ENCODE measurements around the gene MPIG6B.

MPIG6B gene

DNA sequence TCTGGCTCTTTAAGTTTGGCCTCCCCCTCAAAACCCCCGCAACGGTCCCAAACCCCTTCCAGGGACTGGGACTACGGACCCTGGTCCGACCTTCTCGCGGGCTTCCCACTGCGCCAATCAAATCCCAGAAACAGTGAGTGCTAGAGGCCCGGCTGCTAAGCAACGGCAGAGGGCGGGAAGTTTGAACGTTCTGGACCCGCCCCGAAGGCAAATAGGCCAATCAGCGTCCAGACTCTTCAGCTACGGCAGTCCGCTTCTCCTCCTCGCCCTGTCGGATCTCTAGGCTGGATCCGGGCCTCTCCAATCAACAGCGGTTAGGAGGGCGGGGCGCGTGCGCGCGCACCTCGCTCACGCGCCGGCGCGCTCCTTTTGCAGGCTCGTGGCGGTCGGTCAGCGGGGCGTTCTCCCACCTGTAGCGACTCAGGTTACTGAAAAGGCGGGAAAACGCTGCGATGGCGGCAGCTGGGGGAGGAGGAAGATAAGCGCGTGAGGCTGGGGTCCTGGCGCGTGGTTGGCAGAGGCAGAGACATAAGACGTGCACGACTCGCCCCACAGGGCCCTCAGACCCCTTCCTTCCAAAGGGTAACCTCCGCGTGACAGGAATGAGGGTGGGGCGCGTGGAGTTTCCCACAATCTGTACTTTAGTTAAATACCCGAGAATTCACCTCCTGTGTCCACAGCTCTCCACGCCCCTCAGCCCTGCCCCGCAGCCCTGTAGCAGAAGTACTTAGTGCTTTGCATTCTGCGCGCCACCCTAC, 16.6 kb downstream of the MPIG6B start, which contains the start of gene MSH5:
Gene MSH5 (plus strand): TSS at position 367 of the 758 bp plus-strand sequence. CDS start 462 bp downstream, outside the sequence.
- peak; percentile 92 for DNase-seq

DNA sequence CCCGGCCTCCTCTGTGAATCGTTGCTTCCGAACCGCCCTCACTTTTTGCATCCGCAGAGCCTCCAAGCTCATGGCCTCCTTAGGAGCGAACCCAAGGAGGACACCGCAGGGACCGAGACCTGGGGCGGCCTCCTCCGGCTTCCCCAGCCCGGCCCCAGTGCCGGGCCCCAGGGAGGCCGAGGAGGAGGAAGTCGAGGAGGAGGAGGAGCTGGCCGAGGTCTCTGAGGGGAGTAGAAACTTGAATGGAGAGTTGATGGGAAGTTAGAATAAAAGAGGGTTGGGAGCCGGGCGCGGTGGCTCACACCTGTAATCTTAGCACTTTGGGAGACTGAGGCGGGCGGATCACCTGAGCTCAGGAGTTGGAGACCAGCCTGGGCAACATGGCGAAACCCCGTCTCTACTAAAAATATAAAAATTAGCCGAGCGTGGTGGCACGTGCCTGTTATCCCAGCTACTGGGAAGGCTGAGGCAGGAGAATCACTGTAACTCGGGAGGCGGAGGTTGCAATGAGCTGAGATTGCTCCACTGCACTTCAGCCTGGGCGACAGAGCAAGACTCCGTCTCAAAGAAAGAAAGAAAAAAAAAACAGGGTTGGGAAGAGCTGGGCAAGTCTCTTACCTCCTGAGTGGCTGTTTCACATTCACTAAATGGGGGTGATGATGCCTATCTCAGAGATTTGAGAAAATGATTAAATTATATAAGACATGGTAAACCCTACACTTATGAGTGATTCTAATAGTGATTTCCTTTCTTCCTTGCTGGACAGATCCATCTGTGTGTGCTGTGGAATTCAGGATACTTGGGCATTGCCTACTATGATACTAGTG, 17.4 kb downstream of the MPIG6B start:
- no peak for DNase-seq

DNA sequence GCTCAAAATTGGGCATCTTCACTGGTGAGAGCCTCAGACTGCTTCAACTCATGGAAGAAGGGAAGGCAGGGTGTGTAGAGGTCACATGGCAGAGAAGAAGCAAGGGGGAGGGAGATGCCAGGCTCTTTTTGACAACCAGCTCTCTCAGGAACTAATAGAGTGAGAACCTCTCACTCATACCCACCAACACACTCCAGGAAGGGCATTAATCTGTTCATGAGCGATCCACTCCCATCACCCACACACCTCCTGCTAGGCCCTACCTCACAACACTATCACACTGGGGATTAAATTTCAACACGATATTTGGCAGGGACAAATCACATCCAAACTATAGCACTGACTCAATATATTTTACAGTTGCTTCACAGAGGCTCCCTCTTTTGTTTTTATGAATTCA, 18.6 kb downstream of the MPIG6B start:
- DNase-seq = no peak

DNA sequence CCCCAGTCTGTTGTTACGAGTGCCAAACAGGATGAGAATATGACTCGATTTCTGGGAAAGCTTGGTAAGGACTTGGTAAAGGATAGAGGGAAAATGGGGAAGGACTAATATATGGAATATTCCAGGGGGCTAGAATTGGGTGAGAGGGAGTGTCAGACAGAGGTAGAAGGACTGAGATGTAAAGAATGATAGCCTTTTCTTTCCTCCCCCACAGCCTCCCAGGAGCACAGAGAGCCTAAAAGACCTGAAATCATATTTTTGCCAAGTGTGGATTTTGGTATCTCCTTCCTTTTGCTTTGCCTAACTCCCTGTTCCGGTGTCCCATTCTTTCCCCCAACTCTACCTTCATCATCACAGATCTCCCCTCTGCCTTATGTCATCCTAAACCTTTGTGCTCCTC, 19.7 kb downstream of the MPIG6B start:
- no peak for DNase-seq

DNA sequence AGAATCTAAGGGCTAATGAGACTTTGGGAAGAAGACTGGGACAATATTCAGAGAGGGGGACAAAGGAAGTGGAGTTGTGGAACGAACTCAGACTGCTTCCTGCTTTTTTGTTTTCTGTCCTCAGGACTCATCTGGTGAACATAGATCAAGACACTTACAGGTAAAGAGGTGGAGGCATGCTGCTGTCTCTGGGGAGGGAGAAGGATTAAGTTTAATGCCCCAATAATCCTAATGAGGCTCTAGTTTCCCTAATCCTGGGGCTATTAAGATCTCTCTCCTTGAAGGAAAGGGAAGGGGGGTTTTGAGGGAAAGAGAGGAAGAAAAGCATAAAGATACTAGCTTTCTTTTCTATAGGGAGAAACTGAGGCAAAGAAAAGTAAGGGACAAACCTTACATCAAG, 21.2 kb downstream of the MPIG6B start:
- DNase-seq = no peak

DNA sequence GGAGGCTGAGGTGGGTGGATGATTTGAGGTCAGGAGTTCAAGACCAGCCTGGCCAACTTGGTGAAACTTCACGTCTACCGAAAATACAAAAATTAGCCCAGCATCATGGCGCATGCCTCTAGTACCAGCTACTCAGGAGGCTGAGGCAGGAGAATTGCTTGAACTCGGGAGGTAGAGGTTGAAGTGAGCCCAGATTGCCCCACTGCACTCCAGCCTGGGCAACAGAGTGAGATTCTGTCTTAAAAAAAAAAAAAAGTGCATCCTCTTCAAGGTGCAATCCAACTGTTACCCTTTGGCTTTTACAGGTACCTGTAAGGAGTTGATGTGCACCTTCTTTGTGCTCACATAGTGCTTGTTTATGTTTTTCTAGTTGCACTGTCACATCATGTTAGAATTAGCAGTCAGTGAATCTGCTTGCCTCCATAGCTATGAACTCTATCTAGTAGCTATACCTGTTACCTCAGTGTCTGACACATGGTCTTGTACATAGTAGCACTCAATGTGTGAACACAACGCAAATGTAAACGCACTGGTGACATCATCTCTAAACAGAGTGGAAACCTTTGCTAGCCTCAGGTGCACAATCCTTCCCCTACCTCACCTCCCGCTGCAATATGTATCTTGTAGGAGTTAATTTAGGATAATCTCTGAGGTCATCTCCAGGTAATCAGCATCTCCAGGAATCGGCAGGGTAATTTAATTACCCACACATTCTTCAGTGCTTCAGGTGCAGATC, 26.3 kb downstream of the MPIG6B start:
- DNase-seq = no peak

DNA sequence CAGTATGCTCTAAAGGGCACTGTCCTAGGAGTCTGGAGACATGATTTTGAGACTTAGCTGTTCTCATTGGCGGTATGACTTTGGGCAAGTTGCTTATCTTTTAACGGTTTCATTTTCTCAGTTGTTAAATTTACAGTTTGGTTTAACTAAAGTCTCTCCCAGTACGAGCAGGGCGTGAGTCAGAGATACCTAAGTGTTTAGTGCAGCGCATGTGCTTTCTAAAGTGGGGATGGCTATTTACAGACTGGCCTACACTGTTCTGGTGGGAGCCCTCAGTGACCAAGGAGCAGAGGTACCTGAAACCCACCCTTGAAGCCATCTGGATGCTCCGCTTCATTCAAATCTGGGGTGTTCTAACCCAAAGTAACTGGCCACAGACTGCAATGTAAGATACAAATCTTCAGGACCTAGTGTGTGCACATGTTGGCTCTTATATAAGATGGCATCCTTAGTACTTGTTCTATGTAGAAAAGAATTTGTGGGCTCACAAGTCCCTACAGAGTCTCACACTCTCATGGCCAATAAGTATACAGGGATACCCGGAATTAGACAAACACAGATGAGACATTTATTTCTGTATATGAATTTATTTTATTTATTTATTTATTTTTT, 27.3 kb downstream of the MPIG6B start:
- DNase-seq = no peak

DNA sequence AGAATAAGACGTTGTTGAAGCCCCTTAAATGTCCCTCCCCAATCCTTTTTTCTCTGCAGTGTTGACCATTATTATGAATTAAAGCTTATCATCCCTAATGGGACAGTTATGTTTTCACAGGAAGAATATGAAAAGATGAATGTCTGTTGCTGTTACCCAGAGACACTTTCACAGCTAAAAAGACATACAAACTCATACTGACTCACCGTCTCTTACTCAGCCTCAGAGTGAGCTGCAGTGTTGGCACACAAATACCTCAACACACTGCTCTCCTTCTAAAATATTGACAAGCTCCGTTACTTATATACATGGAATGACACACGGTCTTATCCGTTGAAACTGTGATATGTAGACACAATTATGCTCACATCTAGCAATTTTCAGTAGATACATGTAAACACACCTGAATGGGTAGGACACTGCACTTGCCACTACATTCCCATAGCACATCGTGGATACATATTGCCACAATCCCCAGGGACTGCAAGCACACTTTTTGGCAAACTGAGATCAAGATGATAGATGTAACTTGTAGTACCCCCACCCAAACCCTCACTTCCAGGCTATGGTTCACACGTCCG, 29.7 kb downstream of the MPIG6B start:
- DNase-seq = no peak

DNA sequence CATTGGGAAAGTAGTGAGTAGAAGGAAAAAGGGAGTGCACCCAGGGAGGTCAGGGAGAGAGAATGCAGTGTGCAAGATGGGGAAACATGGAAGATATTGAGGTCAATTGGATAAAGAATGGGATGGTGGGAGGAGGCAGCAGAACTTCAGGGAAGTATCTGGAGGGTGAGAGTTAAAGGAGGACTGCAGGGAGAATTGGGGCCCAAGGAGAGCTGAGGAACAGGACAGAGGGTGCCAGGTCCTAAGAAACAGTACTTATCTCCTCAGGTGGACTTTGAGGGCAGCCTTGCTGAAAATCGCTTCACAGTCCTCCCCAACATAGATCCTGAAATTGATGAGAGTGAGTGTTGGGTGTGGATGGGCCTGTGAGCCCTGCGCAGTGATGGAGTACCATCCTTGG, 35.1 kb downstream of the MPIG6B start:
- no peak for DNase-seq

DNA sequence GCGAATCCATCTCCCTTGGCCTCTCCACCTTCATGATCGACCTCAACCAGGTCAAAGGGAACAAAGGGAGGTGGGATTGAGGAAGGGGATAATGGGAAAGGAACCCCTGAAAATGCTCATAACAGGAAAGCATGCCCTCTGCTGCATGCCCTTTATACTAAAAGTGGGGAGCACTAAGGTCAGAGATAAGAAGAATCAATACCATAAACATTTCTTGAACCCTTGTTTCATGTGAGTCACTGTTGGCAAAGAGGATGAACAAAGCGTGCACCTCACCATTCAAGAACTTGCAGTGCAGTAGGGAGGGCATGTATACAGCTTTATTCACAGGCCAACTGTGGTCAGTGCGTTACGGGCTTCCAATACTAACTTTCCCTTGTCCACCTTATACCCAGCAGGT, 37.6 kb downstream of the MPIG6B start:
- no peak for DNase-seq

DNA sequence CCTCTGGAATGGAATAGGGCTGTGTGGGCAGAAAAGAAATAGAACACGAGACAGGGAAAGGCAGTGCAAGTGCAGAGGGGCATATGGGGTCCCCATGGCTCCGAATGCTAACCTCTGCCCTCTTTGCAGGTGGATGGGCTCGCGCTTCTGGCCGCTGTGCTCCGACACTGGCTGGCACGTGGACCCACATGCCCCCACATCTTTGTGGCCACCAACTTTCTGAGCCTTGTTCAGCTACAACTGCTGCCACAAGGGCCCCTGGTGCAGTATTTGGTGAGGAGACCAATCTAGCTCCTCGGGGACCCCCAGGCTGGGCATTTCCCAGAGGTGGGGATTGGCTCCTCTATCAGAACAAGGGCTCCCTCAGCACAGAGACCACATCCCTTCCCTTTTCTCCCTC, 38.2 kb downstream of the MPIG6B start:
- no peak for DNase-seq

DNA sequence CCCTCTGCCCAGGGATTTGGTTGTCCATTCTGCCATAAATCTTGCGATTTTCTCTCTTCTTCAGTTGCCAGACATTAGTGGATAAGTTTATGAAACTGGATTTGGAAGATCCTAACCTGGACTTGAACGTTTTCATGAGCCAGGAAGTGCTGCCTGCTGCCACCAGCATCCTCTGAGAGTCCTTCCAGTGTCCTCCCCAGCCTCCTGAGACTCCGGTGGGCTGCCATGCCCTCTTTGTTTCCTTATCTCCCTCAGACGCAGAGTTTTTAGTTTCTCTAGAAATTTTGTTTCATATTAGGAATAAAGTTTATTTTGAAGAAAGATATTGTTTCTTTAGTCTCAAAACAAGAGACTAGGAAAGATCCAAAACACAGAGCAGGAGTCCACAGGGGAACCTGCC, 39.2 kb downstream of the MPIG6B start, which contains the start of gene SAPCD1:
Gene SAPCD1 (plus strand): TSS at position 301 of the 400 bp plus-strand sequence. CDS start 399 bp downstream, outside the sequence.
- DNase-seq = no peak

DNA sequence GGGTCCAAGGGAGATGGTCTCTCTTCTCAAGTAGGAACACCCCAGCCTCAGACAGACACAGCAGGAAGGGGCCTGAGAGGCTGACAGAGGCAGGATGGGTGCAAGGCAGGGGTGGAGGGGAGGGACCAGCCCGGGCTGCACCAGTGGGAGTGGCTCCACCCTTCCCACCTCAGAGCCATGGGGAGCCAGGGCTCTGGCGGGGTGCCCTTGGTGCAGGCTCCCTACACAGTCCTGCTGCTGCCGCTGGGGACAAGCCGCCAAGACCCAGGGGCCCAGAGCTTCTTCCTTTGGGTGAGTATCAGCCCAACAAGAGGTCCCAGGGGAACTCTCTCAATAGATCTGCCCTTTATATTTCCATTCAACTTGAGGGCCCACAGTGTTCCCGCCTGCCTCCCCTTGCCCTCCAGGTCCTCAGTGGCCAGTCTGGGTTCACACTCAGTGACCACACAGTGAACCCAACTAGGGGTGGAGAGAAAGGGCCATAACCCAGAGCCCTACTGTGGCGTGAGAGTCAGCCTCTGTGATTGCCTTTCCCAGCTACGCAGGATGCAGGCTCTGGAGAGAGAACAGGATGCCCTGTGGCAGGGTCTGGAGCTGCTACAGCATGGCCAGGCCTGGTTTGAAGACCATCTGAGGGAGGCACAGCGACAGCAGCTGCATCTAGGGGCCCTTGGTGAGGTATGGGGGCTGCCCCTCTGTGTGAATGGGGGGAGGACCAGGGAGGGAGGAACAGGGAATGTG, 39.9 kb downstream of the MPIG6B start:
- DNase-seq = no peak

DNA sequence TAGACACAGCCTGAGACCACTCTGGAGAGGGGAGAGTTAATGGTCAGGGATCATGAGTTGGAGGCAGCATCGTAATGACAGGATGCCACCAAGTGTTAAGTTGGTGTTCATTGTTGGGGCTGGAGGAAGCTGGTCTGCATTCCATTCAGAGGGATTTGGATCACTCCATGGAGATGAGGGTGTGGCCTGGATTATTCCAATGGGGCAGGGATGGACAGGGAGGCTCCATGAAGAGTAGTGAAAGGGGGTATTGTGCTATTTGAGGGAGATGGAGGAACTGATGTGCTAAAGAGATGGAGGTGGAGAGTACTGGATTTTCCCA, 40.4 kb downstream of the MPIG6B start:
- DNase-seq = no peak

DNA sequence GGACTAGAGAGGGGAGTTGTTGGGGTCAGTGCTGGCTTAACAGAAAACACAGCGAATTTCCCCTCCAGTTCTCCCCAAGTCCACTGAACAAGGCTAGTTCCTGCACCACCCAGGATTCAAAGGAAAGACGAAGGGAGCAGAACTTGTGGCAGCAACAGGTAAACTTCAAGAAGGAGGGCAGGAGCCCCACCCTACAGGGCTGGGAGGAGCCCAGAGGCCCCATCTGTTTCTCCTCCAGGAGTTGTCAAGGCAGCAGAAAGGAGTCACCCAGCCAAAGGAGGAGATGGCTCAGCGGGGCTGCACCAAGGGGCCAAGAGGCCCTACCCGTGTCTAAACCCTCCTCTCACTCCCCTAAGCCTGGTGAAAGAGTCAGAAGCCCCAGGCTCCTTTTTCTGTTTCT, 41.0 kb downstream of the MPIG6B start:
- DNase-seq = no peak

DNA sequence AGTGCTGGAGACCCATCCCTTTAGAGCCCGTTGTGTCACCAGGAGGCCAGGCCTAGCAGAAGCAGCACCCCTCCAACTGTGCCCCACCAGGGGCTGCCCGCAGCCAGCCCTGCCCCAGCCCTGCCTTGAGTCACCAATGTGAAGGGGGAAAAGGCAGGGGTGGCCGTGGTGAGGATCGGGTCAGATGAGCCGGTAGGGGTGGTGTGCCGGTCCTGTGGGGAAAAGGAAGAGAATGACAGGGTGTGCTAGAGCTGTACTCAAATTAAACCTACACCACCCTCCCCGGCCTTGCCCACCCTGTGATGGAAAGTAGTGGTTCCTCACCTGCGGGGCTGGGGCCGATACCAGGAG, 42.4 kb downstream of the MPIG6B start:
- DNase-seq = no peak

DNA sequence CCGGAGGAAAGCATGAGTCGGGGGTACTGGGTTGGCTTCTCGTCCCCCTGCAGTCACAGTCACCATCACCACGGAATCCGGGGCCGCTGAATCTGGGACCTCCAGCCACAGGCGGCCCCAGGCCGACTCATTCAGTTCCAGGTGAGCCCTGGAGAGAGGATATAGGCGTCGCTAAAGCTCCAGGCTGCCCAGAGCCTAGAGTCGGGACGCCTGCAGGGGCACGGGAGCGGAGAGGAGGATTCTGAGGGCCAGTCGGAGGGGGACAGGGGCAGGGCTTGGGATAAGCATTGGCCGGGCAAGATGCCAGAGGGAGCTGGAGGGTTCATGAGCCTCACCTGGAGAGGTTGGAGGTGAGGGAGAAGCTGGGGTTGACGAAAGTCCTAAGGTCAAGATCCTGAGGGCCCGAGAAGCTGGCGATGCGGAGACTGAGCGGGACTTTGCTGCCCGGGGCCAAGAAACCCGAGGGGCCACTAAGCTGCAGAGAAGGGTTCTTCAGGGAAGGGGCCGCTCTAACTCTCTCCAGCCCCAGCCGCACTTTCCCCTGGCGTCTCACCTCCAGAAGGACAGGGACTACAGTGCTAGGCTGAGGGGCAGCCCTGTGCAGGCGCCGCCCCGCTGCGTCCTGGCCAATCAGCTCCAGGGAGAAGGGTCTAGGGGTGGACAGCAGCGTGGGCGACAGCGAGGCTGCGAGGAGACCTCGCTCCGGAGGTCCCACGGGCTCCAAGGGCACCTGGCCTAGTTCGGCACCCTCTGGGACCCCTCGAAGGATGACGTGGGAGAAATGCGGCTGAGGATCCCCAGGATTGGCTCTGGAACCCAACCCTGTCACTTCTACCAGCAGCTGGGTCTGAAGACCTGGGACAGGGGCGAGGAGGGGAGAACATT, 43.0 kb downstream of the MPIG6B start:
- DNase-seq = no peak

DNA sequence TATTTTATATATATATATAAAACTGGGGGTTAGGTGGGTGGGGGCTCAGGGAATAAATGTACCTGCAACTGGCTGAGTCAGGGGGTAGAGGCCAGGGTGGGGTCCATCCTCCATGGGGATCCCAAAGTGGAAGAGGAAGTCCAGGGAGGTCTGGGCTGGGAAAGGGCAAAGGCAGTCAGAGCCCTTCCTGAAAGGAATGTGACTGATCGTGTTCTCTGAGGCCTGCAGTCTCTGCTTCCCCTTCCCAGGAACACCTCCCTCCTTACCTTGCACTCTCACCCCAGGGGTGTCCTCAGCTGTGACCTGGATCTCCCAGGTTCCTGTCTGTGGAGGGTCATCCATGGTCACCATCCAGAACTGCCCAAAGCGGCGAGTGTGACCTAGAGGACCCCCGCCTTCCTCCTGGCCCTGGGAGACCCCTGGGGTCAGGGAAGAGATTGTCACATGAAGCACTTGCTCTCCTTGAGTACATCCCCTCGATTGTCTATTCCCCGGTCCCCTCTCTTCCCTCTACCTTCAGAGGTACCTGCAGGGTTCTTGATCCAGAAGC, 44.0 kb downstream of the MPIG6B start:
- DNase-seq = no peak

DNA sequence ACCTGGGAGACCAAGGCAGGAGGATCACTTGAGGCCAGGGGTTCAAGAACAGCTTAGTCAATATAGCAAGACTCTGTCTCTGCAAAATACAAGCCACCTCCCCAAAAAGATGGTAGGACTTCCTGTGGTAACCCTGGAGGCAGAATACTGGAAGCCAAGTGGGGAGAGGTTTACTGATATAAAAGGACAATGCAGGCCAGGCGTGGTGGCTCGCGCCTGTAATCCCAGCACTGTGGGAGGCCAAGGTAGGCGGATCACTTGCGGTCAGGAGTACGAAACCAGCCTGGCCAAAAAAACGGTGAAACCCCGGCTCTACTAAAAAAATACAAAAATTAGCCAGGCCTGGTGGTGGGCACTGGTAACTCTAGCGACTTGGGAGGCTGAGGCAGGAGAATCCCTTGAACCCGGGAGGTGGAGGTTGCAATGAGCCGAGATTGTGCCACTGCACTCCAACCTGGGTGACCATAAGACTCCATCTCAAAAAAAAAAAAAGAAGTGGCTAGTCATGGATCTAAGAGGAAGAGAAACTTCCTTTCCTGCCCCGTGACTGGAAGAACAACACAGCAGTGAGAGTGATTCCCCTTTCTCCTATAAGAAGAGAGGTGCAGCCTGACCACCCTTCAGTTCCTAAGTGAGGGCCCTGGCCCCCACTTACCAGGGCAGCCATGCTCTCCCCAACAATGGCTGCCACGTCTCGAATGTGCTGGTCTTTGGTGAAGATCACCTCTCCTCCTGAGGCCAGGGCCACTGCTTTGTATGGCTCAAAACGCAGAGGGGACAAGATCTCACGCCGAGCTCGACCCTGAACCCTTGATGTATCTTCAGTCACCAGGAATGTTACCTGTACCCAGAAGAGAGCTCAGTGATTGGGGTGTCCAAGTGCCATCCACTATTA, 45.4 kb downstream of the MPIG6B start:
- DNase-seq = no peak
